GM21526 (cell line): ENCODE results near the gene PACRG.

ENCODE experiments used
- ATAC-seq: cut with Tn5 transposase; IDR thresholded peaks from one replicate; pipeline ENCODE4 v1.9.1; 2021; ENCODE audit warnings: moderate library complexity; ENCODE audit not compliant: unreplicated experiment, low FRiP score

The PACRG gene

DNA sequence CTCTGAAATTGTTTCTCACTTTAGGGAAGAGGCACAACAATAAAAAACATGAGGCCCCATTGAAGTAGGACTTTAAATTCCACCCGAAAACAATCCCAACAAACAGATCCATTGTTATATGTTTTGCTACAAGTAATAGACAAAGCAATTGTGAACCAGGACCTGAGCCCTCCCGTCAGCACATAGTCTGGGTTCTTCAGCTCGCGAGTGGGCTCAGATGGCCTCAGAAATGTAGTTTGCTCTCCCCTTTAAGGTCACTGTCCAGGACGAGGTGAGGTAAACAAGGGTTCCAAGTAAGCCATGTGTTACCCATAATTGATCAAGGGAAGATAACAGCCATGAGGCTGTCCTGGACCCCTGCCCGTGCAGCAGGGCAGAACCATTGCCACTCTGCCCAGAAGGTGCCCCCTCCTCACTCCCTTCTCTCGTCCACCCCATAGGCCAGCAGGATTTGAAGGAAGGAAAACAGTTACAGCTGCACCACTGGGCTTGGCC lies 526.6 kb downstream of the PACRG start:
- ATAC-seq = no peak

DNA sequence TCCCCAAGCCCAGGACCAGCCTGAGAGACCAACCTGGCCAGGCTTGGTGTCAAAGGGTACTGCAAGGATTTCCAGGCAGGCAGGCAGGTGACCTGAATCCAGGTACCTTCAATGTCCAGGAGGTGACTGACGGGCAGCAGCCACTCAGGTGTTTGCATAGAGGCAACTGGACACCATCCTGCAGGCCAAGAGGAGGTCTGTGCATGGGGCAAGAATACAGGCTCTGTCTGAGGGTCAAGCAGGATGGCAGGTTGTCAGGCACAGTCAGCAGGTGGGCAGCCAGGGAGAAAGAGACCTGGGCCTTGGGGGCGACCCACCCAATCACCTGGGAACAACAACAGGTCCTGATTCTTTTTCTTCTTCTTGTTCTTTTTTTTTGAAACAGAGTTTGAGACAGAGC lies 527.5 kb downstream of the PACRG start:
- ATAC-seq = no peak

- ATAC-seq = no peak
Observed at GRCh38 chr6:163259689-163260088, 531.9 kb downstream of the PACRG start.

DNA sequence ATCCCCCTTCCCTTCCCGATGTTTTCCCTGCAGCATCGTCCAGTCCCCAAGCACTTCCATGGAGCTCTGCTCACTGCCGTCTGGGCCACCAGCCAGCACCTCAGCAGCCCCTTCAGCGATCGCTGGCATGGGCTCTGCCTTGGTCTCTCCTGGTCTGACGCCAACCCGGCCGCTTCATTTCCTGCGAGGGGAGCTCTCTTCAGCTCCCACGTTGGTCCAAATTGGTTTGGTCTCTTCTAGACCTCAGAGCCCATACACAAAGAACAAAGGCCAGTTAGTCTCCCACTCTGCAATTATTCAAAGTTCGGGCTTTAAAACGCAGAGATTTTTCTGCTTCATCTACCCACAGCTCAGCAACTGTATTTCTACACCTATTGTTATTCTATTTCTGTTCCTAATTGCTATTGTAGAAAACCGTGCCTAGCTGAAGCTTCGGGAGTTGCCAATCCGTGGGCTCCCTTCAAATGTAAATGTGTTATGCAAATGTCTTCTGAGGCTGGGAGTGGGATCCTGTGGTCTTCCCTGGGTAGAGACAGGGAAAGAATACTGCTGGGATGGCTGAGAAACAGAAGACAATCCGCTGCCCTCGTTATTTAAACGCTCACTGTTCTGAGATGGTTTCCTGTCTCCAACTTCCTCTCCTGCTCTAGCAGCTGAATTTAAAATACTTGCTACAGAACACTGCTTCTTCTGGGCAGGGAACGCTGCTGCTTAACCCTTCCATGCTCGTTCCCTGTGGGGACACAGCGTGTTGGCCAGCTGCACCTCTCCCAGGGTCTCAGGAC lies 532.5 kb downstream of the PACRG start:
- ATAC-seq = no peak

DNA sequence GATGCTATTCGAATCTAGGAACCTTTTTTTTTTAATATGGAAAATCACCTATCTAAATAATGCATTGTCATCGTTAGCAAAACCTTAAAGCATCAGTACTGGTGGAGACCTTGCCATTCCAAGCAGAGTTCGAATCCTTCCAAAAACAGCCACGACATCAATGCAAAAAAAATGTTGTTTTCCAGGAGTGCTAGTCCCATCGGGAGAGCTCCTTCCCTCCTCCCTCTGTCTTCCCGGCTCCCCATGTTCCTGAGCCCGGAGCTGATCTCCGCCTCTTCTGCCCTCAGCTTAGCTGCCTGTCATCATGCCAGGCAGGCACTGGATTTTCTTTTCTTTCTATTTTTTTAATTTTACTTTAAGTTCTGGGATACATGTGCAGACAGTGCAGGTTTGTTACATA lies 533.1 kb downstream of the PACRG start:
- ATAC-seq = no peak

DNA sequence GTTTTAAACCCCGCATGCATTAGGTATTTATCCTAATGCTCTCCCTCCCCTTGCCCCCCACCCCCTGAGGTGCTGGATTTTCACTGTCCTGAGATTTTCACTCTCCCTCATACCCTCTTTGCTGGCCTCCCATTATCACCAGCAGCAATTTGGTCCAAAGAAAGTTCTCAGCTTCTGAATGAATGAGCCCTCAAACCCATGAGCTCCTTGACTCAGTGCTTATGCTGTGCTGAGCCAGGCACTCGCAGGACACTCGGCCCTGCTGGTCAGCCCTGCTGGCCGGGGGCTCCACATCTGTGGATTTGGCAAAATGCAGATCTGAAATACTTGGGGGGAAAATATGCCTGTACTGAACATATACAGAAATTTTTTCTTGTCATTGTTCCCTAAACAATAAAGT lies 533.6 kb downstream of the PACRG start:
- no peak for ATAC-seq

- no peak for ATAC-seq
Observed at GRCh38 chr6:163262080-163262479, 534.3 kb downstream of the PACRG start.

- no peak for ATAC-seq
Observed at GRCh38 chr6:163263196-163263595, 535.4 kb downstream of the PACRG start.

- no peak for ATAC-seq
Observed at GRCh38 chr6:163263998-163264661, 536.4 kb downstream of the PACRG start.

GRCh38 chr6:163264662-163265035 lies 536.9 kb downstream of the PACRG start:
- no peak for ATAC-seq

GRCh38 chr6:163281634-163282033 lies 553.9 kb downstream of the PACRG start:
- no peak for ATAC-seq

DNA sequence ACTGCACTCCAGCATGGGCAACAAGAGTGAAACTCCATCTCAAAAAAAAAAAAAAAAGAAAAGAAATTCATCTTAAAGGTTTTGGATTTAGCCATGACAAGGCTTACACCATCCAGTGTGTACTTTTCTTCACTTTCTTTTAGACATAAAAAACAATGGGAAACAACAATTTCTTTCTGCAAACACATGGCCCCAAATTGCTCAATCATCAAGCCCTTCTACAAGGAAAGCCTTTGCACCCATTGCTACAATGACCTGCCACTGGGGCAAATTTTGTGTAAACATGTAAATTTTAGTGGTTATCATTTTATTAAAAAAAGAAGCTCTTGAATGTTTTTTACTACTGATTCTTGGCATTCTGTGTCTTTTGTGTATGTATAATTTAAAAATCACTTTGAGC lies 554.9 kb downstream of the PACRG start:
- ATAC-seq = no peak

GRCh38 chr6:163284151-163284550 lies 556.4 kb downstream of the PACRG start:
- no peak for ATAC-seq

- no peak for ATAC-seq
Observed at GRCh38 chr6:163285691-163286090, 557.9 kb downstream of the PACRG start.

- no peak for ATAC-seq
Observed at GRCh38 chr6:163287626-163288025, 559.9 kb downstream of the PACRG start.

DNA sequence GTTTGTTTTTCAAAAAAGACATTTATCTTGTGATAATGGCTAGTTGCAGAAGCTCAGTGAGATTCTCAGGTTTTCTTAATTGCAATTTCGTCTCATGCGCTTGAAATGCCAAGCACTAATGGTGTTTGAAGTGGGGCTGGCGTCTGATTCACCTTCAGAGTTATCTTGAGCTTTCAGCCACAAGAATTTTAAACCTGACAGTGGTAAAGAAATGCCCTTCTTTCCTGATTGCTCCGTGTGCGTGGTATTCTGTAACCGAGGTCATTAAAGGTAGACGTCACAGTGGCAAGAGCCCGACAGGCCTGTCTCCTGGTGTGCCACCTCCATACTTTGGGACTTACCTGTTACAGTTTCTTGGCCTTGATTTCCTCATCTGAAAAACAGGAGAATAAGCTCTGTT lies 560.3 kb downstream of the PACRG start:
- no peak for ATAC-seq

DNA sequence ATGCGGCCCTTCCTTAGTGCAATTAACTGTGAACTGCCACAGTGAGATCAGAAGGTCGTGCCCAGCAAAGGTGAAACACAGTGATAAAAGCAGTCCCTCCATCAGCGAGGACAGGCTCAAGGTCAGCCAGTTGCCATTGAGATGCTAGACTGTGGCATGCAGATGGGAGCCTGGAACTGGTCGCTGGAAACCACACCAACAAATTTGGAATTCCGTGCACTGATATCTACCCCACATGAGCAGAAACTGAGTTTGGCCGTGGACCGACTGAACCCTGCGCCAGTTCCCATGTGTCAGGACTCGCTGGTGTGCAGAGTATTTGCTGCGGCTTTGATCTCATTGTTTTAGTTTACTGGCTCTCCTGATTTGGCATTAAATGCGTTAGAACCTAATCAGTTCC lies 561.1 kb downstream of the PACRG start:
- ATAC-seq = no peak

GRCh38 chr6:163289447-163289846 lies 561.7 kb downstream of the PACRG start:
- no peak for ATAC-seq

DNA sequence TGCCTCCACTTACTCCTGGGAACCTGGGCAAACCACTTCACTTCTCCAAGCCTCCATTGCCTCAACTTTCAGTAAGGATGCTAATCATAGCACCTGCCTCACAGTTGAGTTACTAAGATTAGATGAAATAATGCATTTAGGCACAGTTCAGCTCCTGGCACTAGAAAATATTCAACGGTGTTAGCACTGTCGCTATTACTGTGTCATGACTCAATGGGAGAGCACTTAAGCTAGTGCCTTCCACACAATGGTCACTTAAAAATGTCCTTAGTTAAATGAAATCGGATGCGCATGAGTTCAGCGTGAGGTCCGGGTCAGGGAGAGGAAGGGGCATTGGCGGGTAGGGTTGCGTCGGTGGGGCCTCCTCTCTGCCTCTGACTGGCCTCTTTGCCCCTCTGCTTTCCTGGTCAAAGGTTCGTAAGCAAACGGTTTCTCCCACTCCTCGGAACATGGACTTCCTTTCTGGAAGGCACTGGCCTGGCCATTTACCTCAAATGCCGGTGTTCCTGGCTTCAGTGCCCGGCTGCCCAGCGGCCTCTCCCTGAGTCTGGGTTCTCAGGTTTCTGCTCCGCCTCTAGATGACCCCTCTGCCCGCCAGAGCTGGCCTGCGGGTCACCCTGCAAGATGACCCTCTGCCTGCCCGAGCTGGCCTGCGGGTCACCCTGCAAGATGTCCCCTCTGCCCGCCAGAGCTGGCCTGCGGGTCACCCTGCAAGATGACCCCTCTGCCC lies 562.9 kb downstream of the PACRG start:
- ATAC-seq = no peak

GRCh38 chr6:163291622-163292021 lies 563.8 kb downstream of the PACRG start:
- no peak for ATAC-seq

DNA sequence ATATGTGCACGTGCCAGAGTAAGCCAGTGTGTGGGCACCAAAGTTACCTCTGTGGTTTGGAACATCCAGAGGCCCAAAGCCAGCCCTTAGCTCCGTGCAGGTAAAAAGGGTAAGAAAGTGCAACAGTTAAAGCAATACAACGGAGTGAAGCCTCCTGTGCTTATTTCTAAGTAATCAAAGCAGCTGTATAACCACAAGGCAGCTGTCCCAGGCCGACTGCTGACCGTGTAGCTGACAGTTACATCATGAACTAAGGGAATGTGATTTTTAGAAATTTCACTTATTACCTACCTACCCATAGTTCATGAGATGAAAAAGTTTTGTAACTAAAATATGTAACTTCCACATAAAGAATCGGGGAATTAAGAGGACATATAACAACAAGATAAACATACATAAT lies 565.5 kb downstream of the PACRG start:
- ATAC-seq = no peak
